Peyer's patch (tissue), 4 donors: Measurements from ENCODE around the gene KIF25. TPM values are rescaled to one million over a fixed set of nuclear protein-coding genes. Genes with fewer than 3 reads are reported as not detected.

Experiments
- DNase-seq, 3 donors: peaks; one replicate each; pipeline ENCODE4 v3.0.0-alpha.2; 2017 to 2019
- H3K27ac ChIP-seq, 4 donors: fragments of 200-600 bp; sonication (generic); one replicate each; pipeline ENCODE4 v1.5.1; 2016 to 2019
- H3K27me3 ChIP-seq, 2 donors: fragments of 200-600 bp; sonication (generic); one replicate each; pipeline ENCODE4 v1.5.1; 2019
- H3K36me3 ChIP-seq, 3 donors: fragments of 200-600 bp; sonication (generic); one replicate each; pipeline ENCODE4 v1.5.1; 2016 to 2019
- H3K4me1 ChIP-seq, 4 donors: fragments of 200-600 bp; sonication (generic); one replicate each; pipeline ENCODE4 v1.5.1; 2016 to 2019
- H3K4me3 ChIP-seq, 4 donors: fragments of 200-600 bp; sonication (generic); 1 replicate in 3 of 4; 2 replicates in 1 of 4; pipeline ENCODE4 v1.5.1; 2016 to 2019; ENCODE audit warnings: mild to moderate bottlenecking in 1 of 4
- H3K9me3 ChIP-seq, 4 donors: fragments of 200-600 bp; sonication (generic); one replicate each; pipeline ENCODE4 v1.5.1; 2016 to 2019; ENCODE audit warnings: mild to moderate bottlenecking in 1 of 4
- CTCF ChIP-seq, 6 experiments: fragments of 450-650 bp in 4 of 6; fragments of 200-600 bp in 2 of 6; sonication (generic) in 1 of 6; IDR thresholded peaks; one replicate each; pipeline ENCODE4 v1.5.1; 2017 to 2019; ENCODE audit warnings: antibody characterized with exemption in 6 of 6, mild to moderate bottlenecking in 3 of 6, moderate library complexity in 1 of 6
- POLR2A ChIP-seq, 2 donors: fragments of 450-650 bp; IDR thresholded peaks; one replicate each; pipeline ENCODE4 v1.5.1; 2017; ENCODE audit warnings: antibody characterized with exemption in 2 of 2, mild to moderate bottlenecking in 2 of 2, moderate library complexity in 2 of 2
- total RNA-seq, 4 donors: library from RNA; depleted of rRNA; stranded (reverse); fragments of >200 nt; gene quantifications; one replicate each; pipeline ENCODE4 v1.1.0, GENCODE V29; 2016

The KIF25 gene
- total RNA-seq, 4 donors from 2014 or later = not detected

- TF ChIP-seq CTCF (IDR thresholded peaks at IDR 0.05) = peak in 4 of 6 experiments; percentile 24 to 49 (median 42)
- TF ChIP-seq POLR2A (IDR thresholded peaks at IDR 0.05) = no peak
- H3K4me1 ChIP-seq = peaks cover 0 to 23% (median 0%) of the 10 kb centered on the region in 4 donors
- no peaks in the 10 kb centered on the region for H3K9me3 ChIP-seq
- no peak overlapping the region for H3K27ac ChIP-seq
- H3K4me3 ChIP-seq = no peak overlapping the region
- H3K36me3 ChIP-seq = peaks cover 0 to 54% (median 0%) of the 10 kb centered on the region in 3 donors
- H3K27me3 ChIP-seq = no peaks in the 10 kb centered on the region
- DNase-seq = peak in 1 of 3 donors; percentile 69
Measured at GRCh38 chr6:167968091-167968490, 29.4 kb upstream of the KIF25 start.

GRCh38 chr6:167970230-167970629, 27.2 kb upstream of the KIF25 start:
- H3K27me3 ChIP-seq = no peaks in the 10 kb centered on the region
- H3K4me1 ChIP-seq = peaks cover 0 to 8% (median 0%) of the 10 kb centered on the region in 4 donors
- no peaks in the 10 kb centered on the region for H3K9me3 ChIP-seq
- H3K36me3 ChIP-seq = peaks cover 0 to 45% (median 0%) of the 10 kb centered on the region in 3 donors
- no peak overlapping the region for H3K27ac ChIP-seq
- TF ChIP-seq CTCF (IDR thresholded peaks at IDR 0.05) (no peak), POLR2A (IDR thresholded peaks at IDR 0.05) (no peak)
- no peak overlapping the region for H3K4me3 ChIP-seq
- DNase-seq = no peak

- Histone ChIP-seq H3K4me3 (no peak overlapping the region), H3K36me3 (peaks cover 0 to 32% (median 0%) of the 10 kb centered on the region in 3 donors), H3K4me1 (no peaks in the 10 kb centered on the region), H3K27ac (no peak overlapping the region), H3K9me3 (no peaks in the 10 kb centered on the region), H3K27me3 (no peaks in the 10 kb centered on the region)
- TF ChIP-seq POLR2A (IDR thresholded peaks at IDR 0.05) = no peak
- no peak for TF ChIP-seq CTCF (IDR thresholded peaks at IDR 0.05)
- no peak for DNase-seq
Measured at GRCh38 chr6:167972193-167972592, 25.3 kb upstream of the KIF25 start.

- Histone ChIP-seq H3K9me3 (no peaks in the 10 kb centered on the region), H3K4me1 (no peaks in the 10 kb centered on the region), H3K27me3 (no peaks in the 10 kb centered on the region), H3K36me3 (peaks cover 0 to 25% (median 0%) of the 10 kb centered on the region in 3 donors), H3K27ac (no peak overlapping the region), H3K4me3 (no peak overlapping the region)
- no peak for DNase-seq
- TF ChIP-seq CTCF (IDR thresholded peaks at IDR 0.05) (no peak), POLR2A (IDR thresholded peaks at IDR 0.05) (no peak)
Measured at GRCh38 chr6:167973148-167973885, 24.2 kb upstream of the KIF25 start.

- no peaks in the 10 kb centered on the region for H3K4me1 ChIP-seq
- no peak for DNase-seq
- H3K27me3 ChIP-seq = no peaks in the 10 kb centered on the region
- H3K36me3 ChIP-seq = peaks cover 0 to 11% (median 0%) of the 10 kb centered on the region in 3 donors
- TF ChIP-seq POLR2A (IDR thresholded peaks at IDR 0.05) (no peak), CTCF (IDR thresholded peaks at IDR 0.05) (no peak)
- H3K4me3 ChIP-seq = no peak overlapping the region
- H3K9me3 ChIP-seq = no peaks in the 10 kb centered on the region
- no peak overlapping the region for H3K27ac ChIP-seq
Measured at GRCh38 chr6:167974640-167975344, 22.7 kb upstream of the KIF25 start.
